Endometrial microvascular endothelial cells (primary cell): ENCODE data around the gene DLEU7. TPM values are rescaled to one million over a fixed set of nuclear protein-coding genes. Genes with fewer than 3 reads are reported as not detected.

ENCODE experiments used
- in situ Hi-C: cut with HindIII; loops from 2 replicates; pipeline ENCODE4 v1.10.0; 2017; ENCODE audit warnings: low sequenced_read_pairs, low pct_unique_long_range_greater_than_20kb; ENCODE audit errors: inconsistent ontology term
- total RNA-seq: library from RNA; depleted of rRNA; stranded (reverse); fragments of >200 nt; gene quantifications from one replicate; pipeline ENCODE4 v1.2.3, GENCODE V29; 2015; ENCODE audit errors: inconsistent ontology term

DLEU7 gene
- total RNA-seq, 1 donor from 2014 or later = not detected

DNA sequence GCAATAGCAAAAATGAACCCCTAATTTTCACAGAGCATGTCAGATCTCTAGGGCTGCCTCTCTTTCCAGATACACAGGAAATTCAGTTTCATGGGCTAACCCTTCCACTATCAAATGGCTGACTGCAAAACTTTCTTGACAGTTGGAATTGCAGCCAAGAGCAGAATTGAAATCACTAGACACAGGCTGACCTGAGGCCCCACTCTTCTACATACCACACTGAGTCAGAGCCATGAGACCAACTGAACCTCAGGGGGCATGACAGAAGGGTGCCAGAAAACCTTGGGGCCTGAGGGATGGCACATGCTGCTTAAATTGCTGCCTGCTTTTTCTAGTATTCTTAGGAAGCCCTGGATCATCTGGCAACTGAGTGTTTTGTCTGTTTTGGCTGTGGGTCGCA, 1.7 kb upstream of the DLEU7 start:
- in situ Hi-C loops = no loop called here

DNA sequence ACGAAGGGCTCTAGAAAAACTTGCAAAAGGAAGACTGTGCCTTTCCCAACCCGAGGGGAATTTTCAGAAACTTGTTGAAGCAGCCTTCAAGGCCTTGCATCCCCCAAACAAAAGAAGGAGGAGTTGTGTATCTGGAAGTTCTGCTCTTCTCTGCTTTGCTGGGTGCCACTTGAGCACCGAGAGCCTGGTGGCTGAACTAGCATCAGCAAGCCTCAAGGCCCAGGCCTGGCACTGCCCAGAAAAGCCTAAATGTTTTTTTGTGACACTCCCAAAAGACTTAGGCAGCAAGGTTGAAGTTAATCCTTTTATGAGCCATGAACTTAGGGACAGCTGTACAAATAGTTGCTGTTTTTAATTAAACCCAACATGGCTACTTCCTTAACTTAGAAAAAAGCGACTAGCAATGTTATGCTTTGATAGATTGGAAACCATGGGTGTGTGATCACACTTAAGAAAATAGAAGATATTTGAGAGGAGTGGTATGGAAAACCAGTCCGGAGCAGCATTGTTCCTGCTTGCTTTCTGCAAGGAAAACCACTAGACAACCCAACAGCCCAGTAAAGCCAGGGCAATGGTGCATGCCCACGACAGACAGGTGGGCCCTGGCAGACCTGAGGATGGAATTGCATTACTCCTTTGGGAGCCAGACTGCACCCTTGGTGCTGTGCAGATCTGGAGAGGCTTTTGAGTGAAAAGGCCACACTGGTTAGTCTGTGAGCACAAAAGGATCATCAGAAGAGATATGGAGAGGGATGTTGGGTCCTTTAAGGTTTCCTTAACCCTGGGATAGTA, 788 bp upstream of the DLEU7 start:
- in situ Hi-C loops = no loop called here

DNA sequence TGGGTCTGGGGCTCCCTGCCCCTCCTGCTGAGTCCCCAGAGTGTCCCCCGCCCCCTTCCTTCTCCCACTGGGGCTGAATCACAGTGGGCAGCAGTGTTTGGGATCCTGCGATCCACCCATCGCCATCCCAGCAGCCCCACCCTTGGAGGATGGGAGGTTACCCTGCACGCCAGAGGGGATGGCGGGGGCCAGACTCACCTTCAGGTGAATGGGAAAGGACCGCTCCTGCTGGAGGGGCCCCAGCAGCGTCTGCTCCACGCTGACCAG, 569 bp downstream of the DLEU7 start:
- in situ Hi-C loops = no loop called here

DNA sequence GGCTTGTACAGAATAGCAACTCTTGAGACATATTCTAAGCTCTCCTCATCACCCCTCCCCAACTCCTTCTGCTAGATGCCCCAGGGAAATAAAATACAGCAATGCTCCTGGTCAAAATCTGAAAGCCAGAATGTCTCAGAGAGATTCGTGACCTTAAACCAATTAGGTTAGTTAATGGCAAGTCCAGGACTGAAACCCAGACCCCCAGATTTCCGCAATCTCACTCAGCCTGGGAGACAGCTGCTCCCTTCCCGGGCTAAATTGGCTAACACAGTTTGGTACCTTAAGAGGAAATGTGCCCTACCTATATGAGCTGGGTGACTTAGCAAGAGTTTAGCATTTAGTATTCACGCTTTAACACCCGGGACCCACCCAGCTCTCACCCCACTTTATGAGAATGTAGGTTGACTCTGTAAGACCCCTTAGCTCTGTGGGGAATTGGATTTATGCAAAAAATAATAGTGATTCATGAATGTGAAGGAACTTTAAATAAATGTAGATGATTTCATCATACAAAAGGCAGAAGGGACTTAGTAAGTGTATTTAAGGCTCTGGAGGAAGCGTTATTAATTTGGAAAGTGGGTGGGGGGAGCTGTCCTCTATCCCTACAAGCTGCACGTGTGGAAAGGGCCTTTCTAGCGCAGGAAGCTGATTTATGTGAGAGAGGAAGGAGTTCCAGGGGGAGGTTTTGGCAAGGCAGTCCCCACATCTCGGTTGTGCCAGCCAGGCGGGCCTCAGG, 1.1 kb downstream of the DLEU7 start:
- in situ Hi-C loops = no loop called here

DNA sequence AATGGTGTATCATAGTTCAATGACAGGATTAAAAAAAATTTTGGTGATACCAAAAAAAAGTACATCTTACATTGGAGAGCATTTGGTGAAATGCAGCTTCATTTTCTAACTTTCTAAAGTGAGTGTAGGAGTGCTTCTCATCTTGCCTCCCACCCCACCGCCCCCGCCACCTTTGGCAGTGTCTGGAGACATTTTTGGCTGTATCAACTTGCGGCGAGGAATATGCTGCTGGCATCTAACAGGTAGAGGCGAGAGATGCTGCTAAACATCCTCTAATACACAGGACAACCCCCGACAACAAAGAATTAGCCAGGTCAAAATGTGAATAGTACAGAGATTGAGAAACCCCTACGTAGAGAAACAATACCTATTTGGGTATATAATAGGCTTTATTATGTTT, 1.7 kb downstream of the DLEU7 start:
- in situ Hi-C loops = no loop called here

DNA sequence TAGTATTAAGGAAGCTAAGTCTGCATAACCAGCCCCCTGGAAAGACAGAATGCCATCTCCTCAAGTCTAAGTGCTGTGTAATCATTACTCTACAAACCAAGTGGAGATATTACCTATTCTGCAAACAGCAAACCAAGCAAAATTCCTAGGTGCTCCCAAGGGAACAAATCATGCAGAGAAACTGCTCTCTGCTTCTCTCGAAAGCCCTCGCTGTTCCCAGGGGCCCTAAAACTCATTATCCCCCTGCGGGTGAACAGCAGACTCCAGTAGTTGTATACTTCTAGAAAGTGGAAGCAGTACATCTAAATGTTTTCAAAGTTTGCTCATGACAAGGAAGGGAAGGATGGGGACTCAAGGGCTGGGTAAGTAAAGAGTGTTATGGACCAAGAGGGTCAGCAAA, 3.2 kb downstream of the DLEU7 start:
- in situ Hi-C loops = no loop called here

DNA sequence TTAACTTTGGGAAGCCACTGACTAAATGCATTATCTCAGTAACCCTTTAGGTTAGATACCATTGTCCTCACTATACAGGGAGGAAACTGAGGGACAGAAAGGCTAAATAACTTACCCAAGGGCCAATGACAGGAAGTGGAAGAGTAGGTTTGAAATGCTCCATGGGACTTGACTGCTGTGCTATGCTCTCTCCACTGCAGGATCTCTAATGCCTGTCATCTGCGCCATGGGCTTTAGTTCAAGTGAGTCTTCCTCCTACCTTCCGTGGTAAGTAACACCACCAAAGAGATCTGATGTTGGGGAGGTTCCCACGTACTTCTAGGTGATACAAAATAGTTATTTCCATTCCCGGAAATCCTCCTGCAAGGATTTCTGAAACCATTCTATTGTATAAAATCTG, 3.7 kb downstream of the DLEU7 start:
- in situ Hi-C loops = no loop called here

DNA sequence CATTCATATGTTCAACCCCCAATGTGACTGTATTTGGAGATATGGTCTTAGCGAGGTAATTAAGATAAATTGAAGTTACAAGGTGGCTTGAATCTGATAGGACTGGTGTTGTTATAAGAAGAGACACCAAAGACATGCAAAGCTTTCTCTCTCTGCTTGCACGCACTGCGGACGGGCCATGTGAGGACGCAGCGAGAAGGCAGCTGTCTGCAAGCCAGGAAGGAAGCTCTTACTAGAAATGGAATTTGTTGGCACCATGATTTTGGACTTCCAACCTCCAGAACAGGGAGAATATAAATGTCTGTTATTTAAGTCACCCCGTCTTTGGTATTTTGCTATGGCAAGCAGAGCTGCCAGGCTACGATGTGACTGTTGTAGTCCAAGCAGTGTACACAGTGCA, 4.8 kb downstream of the DLEU7 start:
- in situ Hi-C loops = no loop called here

DNA sequence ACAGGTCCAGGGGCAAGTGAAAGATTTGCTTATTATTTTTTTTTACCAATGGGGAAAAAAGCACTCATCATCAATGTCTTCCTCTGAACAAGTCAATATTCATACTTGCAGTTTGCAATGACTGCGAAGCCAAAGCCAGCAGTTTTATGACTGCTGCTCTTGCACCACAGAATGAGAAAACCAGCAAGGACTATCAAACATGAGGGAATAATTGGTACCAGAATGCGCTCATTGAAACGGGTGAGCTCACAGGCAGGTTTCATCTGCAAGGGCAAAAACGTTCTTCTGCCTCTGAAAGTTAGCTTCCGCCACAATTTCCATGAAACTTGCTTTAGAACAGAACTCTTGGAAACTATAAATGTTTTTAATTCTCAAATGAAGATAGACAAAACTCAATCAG, 5.5 kb downstream of the DLEU7 start:
- in situ Hi-C loops = no loop called here

DNA sequence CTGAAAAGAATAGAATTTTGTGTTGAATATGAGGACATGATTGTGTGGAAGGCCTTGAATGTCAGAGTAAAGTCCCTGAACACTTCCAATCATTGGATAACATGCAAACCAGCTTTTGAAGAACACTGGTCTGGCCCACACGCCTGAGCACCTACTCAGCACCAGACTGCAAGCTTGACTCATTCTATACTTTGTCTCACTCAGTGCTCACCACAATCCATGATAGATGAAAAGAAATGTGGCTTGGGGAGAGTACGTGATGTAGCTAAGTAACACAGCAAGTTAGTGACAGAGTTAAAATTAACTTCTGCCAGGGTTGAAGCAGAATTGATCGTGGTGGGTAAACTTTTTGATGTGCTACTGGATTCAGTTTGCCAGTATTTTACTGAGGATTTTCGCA, 12.0 kb downstream of the DLEU7 start:
- in situ Hi-C loops = no loop called here

DNA sequence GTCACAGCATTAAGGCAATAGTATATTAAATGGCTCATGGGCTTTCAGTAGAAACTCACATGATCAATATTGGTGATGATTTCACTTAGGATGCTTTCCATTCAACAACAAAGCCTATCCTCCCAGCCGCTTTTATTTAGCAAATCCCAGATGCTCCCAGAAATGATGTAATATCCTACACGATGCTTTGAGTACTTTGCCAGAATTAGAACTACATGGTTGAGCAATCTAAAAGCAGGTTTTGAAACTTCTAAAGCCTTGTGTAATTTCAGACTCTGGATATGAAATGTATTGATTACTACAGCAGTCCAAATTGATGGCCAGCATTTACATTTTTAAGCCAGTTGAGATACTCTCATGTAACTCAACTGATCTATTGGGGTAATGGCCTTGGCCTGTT, 13.6 kb downstream of the DLEU7 start:
- in situ Hi-C loops = no loop called here

DNA sequence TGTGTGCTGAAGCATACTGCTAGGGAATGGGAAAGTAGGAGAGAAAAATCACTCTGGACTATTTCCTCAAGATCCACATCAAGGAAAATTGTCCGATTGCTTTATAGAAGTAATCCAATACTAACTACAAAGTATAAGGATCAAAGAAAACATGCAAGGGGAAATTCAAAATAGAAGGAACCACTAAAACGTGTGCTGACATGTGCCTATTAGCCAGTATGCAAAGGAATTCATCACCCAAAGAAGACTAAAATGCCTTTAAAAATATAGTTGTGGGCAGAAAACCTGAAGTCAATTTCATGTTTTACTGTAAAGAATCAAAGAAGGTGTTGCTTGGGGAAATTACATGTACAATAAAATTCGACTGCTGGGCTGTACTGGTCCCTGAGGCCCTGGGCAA, 14.3 kb downstream of the DLEU7 start:
- in situ Hi-C loops = no loop called here

DNA sequence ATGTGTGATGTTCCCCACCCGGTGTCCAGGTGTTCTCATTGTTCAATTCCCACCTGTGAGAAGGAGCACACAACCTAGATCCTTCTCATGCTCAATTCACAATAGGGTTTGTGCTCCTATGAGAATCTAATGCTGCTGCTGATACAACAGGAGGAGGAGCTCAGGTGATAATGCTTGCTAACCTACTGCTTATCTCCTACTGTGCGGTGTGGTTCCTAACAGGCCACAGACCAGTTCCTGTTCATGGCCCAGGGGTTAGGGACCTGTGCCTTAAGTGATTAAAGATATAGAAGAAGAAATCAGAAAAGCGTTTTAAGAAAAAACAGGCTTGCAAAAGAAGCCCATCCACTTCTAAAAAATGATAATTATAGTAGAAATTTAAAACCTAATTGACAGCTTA, 17.5 kb downstream of the DLEU7 start:
- in situ Hi-C loops = no loop called here

DNA sequence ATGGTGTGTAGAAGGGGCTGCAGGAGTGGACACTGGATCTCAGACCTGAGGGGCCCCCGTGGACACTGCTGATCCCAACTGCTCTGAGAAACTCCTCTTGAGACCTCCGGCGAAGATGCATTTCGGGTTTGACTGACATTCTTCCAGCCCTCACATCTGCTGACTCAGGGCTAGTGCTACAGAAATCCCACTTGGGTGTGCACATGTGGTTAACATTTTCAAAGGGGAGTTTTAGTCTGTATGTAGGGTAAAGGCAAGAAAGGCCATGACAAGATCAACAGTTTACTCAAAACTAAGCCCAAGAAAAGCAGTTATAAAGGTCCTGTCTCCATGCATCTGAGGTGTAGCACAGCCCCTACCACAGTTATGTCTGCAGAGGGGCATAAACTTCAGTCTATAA, 31.2 kb downstream of the DLEU7 start:
- in situ Hi-C loops = no loop called here

DNA sequence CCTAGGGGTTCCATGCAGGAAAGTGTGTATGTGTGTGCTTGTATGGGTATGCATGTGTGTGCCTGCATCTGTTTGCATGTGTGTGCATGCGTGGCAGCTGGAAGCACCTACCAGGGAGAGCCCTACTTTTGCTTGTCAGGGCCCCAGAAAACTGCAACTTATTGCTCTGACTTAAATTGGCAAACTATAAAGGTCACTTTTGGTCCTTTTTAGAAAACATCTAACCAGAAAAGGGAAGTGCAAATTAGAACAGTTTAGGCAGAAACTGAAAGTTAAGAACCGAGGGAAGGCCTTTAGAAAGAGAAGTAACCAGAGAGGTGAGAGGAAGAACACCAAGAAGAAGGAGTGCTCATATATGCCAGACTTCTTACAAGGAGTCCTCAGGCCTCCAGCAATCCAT, 32.5 kb downstream of the DLEU7 start:
- in situ Hi-C loops = no loop called here

DNA sequence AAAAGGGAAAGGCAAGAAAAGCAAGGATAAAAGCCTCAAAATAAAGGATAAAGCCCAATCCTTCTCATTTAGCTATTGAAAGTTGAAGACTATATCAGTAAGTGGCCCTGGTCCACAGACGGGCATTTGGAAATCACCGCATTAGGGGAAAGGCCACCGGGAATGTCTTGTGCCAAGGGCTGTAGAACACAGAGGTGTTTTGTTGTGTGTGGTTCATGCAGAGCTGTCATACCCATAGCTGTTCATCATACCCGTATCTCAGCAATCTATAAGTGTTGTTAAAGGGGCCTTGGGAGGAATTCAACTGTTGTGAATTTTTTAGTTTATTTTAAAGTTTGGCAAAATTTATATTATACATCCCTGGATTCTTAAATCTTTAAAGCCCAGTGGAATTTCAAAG, 33.0 kb downstream of the DLEU7 start:
- in situ Hi-C loops = no loop called here

DNA sequence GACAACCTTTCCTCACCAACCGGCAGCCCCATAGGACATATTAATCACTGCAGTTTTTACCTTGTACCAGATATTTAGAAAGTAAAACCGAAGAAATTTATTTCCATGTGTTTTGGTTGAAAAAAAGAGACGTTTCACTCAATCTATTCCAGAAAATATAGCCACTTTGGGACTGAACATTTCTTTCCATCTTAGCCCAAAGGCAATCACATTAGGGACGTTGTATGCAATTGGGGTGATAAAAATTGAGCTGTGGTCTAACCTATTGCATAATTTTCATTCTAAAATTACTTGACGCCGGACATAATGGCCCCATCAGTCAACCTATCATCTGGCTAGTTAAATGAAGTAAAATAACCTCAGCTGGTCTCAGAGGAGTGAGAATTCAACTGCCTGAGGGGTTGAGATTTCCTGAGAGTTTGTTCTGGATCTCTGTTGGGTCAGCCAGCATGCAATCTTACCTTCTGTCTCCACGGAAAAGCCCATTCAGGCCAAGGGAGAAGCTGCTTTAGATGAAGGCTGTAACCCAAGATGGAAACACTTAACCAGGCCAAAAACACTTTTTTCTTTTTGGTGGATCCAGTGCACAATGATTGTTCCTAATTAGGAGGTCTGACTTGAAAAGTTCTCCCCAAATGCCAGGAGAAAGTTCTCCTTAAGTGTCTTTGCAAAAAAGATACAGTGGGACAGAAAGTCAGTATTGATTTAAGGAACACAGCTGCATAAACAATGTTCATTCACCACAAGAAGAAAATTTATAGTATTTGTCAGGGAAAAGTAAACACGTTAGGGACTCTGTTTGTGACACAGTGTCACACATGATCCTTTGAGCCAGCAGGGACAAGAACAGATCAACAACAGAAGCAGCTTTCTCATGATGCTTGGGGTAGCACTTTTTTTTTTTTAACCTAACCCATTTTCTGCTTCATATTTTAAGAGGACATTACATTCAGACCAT, 34.1 kb downstream of the DLEU7 start:
- in situ Hi-C loops = no loop called here

DNA sequence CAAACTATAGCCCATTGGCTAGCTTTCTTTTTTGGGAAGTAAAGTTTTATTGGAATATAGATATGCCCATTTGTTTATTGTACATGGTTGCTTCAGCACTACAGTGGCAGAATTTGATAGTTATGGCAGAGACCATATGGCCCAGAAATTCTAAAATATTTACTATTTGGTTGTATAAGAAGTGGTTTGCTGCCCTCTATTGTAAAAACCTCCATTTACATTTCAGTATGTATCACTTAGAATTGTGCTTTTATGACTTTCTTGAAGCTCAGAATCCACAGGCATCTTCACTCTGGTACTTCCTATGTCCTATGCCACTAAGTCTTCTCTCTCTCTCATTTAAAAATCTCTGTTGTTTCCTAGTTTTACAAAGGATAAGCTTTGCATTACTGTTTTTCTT, 37.7 kb downstream of the DLEU7 start:
- in situ Hi-C loops = no loop called here

DNA sequence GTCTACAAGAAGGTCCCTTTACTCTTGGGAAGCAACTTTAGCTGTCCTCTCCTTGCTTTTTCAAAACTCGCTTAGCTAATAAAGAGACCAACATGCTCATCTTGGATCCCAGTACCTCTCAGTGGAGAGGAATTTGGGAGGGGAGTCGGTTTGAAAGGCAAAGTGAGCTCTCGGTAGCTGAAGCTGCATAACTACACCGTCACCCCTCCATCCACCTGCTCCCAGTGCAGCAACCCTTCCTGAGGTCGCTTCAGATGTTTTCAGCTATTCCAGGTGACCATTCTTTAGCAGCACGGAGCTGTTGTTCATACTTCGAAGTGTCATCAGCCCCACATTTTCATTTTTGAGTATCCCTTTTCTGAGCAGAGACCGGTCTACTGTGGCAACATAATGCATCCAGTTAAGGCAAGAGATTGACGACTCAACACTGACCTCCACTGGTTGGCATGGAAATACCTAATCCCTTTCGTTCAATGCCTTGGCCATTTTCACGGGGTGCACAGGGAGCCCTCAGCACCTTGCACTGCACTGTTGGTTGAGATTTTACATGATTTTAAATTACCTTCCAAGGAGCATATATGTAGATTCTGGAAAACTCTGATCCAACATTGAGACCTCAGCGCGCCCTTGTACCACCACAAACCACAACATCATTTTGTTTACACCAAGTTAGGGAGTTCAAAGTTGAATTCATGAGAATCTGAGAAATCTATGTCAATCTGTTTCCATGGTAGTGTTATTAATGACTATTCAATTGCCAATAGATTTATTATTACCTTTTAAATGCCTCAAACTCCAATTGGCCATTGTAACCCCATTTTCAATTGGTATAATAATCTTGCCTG, 42.2 kb downstream of the DLEU7 start:
- in situ Hi-C loops = no loop called here
